GM19372 (cell line): ENCODE results near the gene HOXD9.

Source experiments
- ATAC-seq: cut with Tn5 transposase; IDR thresholded peaks from one replicate; pipeline ENCODE4 v1.9.1; 2021; ENCODE audit warnings: mild to moderate bottlenecking, low read depth, moderate library complexity; ENCODE audit not compliant: unreplicated experiment

Gene HOXD9

DNA sequence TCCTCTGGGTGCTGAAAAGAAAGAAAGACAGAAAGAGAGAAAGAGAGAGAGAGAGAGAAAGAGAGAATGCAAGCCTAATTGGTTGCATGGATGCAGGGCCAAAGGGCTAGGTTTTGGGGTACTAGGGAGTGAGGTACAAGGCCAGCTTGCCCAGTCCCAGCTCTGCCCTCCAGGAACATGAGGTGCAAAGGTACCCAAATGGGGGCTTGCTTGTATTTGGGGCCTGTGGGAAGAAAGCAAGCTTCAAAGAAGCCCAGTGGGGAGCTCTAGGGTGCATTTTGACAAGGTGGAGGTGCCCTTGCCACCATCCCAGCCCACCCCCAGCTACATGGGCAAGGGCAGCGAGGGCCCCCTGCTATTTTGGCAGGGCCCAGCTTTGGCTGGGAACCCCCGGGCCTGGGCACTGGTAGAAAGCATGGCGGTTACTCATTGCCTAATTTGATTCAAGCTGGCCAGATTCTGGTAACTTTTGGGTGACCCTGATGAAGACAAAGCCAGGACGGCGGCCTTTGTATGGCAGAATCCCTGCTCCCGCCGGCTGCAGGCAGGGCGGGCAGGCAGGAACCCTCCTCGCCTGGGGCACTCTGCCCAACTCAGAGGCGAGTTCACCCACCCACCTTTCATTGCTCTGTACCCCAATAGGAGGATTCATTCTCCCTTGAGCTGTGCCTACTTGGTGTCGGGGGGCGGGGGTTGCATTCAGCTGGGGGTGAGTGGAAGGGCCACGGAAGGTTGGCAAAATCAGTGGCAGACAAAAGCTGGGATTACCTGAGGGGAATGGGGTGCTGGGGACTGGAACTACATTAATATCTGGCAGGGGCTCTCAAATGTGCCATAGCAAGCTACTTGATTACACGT lies 28.3 kb downstream of the HOXD9 start:
- no peak for ATAC-seq

DNA sequence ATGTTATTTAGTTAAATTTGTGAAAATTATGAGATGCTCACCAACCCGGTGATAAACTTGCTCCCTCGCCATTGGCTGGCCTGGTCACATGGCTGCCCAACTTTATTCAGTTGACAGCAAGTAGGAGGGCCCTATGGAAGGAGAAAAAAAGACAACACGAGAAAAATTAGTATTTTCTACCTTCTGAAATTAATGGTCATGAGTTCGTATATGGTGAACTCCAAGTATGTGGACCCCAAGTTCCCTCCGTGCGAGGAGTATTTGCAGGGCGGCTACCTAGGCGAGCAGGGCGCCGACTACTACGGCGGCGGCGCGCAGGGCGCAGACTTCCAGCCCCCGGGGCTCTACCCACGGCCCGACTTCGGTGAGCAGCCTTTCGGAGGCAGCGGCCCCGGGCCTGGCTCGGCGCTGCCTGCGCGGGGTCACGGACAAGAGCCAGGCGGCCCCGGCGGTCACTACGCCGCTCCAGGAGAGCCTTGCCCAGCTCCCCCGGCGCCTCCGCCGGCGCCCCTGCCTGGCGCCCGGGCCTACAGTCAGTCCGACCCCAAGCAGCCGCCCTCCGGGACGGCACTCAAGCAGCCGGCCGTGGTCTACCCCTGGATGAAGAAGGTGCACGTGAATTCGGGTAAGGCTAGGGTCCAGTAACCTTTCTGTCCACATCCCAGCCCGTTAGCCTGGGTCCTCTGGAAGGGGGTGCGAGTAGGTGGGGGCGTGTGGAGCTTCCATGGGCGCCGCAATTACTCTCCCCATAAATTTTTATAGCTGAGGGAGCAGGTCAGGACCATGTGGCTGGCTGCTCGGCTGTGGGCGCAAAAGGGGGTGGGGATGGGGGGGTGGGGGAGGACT lies 29.1 kb downstream of the HOXD9 start, which contains the start of gene HOXD4:
HOXD4 (plus strand) TSS at position 109 of the 846 bp plus-strand sequence; CDS start at position 193, 84 bp downstream.
- no peak for ATAC-seq

DNA sequence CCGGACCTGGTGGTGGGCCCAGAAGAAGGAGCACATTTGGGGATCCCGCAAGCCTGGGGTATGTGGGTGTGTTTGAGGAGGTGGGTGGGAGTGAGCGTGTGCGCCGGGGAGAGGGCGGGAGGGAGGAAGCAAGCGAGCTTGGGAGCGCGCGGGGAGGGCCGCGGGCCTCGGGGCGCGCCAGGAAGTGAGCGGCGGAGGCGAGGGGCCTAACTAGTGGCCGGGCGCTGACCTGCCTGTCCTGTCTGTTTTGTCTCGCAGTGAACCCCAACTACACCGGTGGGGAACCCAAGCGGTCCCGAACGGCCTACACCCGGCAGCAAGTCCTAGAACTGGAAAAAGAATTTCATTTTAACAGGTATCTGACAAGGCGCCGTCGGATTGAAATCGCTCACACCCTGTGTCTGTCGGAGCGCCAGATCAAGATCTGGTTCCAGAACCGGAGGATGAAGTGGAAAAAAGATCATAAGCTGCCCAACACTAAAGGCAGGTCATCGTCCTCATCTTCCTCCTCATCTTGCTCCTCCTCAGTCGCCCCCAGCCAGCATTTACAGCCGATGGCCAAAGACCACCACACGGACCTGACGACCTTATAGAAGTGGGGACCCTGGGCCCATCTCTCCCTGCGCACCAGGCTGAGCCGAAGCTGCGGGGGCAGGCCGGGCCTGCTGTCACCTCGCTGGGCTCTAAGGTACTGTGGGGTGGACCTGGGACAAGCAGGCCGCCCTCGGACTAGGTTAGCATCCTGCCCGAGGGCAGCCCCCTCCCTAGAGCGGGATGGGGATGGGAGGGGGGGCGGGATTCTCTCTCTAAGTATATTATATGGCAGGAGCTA lies 30.0 kb downstream of the HOXD9 start:
- ATAC-seq = no peak

DNA sequence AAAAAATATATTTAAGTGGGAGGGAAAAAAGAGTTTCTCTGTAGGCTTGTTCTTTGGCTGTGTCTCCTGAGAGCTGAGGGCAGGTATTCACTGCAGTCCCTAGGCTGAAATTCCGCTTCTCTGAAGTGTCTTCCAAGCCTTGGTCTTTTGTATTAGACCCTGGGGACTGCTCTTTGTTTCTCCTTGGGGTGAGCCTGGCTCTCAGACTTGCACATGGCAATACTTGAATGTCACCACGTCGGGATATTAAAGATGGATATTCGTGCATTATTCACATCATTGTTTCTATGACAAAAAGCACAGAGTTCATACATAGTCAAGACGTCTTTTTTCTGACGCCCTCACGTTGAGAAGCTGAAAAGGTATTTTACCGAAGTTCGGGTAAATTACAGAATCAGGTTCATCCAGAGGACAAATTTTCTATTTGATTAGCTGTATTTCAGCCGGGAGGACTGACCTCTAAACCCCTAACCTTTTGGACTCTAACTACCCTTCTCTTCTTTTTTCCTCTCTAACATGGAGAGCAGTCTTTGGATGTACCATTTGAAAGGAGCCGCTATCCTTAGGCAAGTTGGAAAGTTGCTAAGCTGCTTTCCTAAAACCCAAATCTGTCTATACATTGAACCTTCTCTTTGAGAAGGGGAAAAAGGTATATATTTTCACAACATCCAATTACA lies 32.2 kb downstream of the HOXD9 start:
- ATAC-seq = no peak

DNA sequence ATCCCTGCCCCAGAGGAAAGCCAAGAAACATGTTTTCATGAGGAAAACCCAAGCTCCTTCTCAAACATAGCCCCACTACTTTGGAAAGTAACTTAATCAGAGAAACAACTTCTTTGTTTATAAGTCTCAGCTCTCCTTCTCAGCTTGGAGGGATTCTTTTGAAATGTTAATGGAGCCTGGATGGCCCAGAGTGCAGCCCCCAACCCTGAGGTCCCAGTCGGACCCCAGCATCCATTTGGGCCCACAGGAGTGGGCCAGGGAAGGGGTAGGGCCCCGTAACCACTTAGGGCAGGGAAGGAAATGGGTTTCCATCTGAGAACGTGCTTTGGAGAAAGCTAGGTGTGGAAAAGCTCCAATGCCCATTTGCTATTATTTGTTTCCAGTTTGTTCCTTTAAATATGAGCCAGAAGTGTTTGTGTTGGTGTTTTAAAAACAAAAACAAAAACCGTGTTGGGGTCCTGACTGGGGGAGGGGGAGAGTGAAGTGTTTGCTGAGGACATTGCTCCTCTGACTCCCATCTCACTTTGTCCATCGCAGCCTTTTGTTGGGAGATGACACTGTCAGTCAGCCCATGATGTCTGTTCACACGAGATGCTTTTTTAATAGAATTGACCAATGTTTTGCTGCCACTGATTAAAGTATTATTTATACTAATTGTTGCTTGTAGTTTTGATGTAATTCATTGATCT lies 33.0 kb downstream of the HOXD9 start:
- no peak for ATAC-seq

DNA sequence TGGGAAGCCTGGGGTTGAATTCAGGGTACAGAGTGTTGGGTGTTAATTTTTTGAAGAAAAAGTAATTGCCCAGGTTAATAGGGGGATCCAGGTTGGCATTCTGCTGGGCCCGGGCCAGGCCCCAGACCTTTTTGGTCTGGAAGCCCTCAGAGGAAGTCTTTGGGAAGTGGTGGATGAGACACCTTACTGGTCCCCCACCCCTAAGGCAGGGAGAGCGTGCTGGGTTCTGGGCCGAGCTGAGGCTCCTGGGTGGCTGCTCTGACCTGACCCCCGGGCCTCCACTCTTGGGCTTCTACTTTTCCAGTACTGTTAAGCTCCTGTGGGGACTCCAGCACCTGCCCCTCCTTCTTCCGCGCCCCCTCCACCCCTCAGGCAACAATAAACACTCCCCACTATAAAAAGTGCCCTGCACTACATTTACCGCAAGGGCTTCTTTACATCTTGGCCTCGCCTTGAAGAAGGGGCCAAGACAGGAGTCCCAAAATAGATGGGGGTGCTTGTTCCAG lies 33.8 kb downstream of the HOXD9 start:
- no peak for ATAC-seq

DNA sequence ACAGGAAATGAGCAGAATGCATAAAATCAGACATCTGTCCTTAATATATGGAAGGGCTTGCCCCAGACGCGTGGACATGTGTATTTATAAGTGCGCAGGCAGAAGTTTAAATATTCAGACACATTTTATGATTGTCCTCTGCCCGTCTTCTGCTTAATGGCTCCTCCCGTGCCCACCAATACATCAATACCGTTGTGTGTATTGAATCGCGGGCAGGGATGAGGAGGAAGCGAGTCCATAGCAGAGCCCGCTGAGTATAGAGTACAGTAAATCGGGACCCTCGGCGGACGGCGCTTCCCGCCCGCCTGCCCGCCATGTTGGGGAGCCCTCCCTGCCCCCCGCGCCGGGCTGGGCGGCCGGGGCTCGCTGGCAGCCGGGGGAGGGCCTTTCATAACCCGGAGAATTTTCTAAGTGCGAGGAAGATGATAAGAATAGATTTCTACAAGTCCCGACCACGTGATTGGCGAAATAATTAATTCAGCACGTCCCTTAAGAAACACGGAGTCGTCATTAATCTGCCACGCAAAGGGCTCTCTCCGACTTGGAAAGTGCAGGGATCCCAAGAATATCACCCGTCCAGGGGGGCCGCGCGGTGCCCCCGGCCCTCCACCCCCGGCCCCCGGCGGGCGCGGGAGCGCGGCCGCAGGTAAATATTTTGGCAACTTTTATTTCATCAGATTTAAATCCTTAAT lies 34.4 kb downstream of the HOXD9 start, which contains the start of gene HOXD3:
HOXD3 (plus strand) TSS at position 501 of the 692 bp plus-strand sequence. CDS start 11,808 bp downstream, outside the sequence.
- ATAC-seq = no peak

DNA sequence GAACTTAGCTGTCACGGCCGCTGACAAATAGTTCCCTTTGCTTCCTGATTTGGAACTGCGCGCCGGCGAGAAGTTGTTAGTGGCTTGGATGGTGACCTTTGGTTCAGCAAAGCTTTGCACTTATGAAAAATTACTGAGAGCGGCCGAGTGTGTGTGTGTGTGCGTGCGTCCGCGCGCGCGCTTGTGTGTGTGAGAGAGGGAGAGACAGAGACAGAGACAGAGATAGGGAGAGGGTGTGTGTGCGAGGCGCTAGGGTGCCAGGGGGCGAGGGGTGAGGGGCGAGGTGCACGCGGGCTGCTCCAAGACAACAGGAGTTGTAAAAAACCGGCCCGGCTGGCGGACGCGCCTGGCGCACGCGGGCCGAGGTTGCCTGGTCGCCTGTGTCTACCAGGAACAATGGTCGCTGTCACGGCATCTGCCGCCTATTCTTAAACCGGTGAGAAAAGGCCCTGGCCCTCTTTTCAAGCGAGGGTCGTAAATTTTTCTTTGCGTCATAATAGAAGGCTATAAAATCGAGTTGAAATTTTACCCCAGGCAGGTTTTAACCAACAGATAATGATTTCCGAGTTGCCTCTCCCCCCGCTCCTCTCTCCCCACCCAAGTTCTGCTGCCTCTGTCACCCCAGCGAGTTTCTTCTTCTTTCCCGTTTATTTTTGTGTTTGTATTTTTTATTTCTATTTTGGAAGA lies 35.1 kb downstream of the HOXD9 start:
- no peak for ATAC-seq

DNA sequence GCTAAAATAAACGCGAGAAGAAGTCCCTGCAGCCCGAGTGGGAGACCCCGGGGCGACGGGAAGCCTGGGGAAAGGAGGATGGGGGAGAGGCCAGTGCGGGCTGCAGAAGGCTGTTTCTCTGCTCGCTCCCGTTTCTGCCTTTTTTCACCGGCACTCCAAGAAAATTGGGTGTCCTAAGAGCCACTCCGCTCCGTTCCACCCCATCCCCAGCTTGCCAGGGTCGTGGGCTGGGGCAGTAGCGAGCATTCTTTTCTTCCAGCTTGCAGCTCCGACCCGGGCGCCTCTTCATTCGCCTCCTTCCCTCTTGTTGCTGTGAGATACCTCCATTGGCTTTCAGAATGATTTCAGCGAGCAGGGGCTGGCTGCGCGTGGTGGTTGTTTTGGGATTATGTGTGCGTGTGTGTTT lies 35.7 kb downstream of the HOXD9 start:
- no peak for ATAC-seq

DNA sequence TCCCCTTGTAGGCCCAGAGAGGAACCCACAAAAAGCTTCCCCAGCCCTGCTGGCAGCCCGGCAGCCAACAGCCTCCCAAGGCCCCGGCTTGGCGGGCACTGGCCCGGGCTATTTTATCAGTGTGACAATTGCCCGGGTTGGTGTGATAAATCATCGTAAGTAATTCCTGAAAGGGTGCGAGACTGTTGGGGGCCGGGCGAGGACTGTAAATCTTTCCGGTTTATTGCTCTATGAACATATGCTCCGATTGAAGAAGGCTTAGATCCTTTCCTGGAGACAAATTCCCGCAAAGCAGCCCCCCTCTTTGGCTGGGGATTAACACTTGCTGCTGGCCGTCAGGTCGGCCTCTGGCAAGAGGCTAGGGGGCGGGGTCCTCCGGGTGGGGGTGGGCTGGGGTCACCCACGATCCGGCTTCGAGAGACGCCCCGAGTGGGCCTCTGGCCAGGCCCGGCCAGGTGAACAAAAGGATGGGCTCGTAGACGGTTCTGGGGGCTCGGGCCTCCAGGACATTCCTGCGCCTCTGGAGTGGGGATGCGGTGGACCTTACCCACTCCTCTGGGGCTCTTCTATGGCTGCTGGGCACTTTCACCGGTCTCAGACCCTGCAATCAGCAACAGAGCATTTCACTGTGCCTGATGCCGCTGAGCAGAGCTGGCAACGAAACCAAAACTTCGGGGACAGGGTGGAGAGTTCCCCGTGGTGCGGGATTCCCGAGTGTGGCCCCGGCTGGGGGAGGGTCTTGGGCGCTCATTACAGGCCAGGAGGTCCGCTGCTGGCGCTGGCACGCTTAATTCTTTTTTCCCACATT lies 36.5 kb downstream of the HOXD9 start:
- ATAC-seq = no peak

DNA sequence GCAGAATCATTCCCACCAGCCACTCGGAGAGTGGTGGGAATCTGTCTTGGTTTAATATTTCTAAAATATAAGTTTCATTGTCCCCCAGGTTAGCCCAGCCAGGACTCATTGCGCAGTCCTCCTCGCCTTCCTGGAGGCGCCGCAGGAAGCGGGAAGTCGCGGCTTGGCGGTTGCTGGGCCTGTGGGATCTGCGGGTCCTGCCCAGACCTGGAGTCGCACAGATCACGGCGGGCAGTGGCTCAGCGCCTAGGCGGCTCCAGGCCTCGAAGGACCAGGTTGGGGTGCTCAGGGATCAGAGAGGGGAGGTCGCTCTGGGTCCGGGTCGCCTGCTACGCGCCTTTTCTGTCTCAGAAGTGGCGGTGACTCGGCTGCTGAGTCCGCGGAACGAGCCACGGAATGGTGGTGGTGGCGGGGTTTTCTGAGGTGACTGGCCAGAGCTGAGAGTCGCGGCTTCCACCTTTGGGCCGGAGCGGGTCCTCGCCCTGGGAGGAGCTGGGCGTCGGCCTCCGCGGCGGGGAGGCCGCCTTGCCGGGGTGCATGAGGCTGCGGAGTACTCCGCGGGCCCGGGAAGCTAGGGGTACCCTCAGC lies 37.2 kb downstream of the HOXD9 start:
- ATAC-seq = no peak

DNA sequence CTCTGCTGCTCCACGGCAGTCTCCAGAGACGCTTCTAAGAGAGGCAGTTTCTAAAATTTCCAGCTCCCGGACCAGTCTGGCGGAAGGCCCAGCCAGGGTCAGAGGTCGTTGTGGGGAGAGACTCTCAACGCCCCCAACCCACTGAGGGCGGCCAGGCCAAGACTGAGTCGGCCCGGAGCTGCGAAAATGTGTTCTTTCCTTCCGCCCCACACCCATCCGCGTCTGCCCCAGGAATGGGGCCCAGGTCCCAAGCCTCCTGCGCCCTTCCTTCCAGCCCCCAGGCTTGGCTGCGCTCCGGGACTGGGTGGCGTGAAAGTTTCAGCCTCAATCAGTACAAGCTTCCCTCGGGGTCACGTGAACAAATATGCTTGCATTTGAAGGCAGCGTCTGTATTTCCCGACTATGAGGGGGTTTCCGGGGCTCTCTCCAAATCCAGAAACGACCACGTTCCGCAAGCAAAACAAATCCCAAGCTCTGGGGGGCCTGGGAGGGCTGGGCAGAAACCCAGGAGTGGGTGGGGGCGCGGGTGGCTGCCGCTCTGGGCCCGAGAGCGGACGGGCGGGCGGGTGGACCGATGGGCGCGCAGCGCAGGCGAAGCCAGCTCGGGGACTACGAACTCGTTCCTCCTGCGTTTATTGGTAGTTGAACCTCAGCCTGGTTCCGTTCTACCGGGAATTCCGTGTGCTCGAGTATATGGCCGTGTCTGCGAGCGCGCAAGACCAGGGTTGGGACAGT lies 37.9 kb downstream of the HOXD9 start:
- no peak for ATAC-seq

DNA sequence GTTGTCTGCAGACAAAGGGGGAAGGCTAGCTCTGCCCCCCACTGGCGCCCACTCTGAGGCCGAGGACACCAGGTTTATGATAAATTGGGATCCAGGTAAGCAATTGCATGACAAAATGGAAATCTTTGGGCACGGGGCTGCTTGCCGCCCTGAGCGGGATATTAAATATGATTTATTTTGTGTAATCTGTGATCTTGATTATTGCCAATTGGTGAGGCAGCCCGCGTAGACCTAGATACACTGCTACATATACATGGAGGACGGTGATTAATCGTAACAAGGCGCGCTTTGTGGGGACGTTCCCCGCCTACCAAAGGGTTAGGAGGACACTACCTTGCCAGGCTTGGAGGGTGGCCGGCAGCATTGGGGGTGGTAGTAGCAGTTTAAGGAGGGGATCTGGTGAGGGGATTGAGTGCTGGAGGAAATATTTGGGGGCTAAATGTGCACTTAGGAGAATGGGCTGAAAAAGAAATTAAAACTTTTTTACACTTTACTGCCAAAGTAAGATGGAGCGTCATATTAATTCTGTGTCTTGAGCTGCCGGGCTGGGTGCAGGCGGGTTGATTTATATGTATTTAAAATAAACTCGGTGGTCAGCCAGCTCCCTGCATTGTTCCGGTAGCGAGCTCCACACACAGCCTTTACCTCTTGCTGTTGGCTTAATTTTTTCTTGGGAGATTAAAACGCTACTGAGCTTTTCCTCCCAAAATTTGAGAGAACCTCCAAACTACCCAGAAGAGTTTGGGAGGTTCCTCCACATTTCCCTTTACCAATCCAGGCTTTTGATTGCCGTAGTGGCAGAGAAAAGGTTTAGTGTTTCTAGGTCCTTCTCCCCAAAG lies 38.7 kb downstream of the HOXD9 start:
- no peak for ATAC-seq

DNA sequence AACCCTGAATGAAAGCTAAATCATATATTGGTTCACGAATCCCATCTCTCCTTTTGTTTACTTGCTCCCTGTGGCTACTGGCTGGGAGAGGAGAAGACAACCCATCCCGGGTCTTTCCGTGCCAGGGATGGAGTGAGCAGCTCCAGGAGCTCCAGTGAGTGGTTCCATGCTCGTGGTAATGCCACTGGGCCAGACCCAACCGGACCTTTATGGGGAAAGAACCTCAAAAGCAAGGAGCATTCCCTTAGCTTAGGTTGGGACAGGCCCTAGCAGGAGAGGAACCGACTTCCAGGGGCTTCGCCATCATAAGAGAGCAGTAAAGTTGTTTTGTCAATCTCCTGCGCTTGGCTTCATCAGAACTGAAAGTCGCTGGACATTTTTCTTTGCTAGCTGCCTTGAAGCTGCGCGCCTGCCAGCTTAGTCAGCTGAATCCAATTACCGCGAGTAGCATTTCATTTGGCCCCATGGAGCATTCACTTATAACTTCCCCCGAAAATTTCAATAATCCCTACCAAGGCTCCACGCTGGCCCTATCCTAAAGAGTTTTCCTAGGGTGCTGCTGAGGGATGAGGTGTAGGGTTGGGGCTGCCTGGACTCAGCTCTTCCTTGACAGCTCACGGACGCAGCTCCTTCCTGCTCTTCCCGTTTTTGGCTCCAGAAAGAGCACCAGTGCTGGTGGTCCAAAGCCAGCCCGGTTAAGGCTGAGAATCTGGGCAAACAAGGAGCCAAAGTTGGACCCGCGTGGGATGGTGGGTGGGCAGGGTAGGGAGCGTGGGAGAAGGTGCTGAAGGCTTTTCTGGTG lies 39.5 kb downstream of the HOXD9 start:
- ATAC-seq = no peak
